GM21786 (cell line): ENCODE measurements around the gene DGKQ.
"Not testable (repeated sequence)": the region's sequence is repeated elsewhere in the genome, so short reads cannot be mapped to it uniquely, and the experiment has no call there.

Experiments
- ATAC-seq: cut with Tn5 transposase; IDR thresholded peaks from one replicate; pipeline ENCODE4 v1.9.1; 2021; ENCODE audit not compliant: unreplicated experiment

DGKQ gene

DNA sequence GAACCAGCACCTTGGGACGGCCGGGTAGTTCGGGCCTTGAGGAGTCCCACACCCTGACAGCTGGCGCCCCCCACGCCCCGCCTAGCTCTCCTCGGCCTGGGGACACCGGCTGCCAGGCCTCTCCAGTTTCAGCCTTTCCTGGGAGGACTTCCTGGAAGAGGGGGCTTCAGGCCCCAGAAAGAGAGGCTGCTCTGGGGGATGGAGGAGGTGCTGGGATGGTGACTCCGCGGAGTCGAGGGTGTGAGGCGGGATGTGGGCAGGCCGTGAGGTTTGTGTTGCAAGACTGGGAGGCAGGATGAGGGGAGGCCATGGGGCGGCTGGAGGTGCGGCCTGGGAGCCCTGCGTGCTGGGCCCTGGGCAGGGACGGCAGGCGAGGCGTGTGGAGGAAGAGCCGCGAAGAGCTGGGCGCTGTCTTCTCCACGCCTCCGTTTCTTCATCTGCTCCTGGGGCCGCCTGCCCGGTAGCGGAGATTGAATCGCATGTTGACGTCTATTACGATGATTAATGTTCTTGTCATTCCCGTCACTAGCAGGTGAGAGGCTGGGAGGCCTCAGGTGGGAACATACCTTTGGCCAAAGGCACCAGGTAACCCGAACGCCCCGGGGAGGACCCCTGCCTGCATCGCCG, 37.1 kb upstream of the DGKQ start:
- ATAC-seq = no peak

DNA sequence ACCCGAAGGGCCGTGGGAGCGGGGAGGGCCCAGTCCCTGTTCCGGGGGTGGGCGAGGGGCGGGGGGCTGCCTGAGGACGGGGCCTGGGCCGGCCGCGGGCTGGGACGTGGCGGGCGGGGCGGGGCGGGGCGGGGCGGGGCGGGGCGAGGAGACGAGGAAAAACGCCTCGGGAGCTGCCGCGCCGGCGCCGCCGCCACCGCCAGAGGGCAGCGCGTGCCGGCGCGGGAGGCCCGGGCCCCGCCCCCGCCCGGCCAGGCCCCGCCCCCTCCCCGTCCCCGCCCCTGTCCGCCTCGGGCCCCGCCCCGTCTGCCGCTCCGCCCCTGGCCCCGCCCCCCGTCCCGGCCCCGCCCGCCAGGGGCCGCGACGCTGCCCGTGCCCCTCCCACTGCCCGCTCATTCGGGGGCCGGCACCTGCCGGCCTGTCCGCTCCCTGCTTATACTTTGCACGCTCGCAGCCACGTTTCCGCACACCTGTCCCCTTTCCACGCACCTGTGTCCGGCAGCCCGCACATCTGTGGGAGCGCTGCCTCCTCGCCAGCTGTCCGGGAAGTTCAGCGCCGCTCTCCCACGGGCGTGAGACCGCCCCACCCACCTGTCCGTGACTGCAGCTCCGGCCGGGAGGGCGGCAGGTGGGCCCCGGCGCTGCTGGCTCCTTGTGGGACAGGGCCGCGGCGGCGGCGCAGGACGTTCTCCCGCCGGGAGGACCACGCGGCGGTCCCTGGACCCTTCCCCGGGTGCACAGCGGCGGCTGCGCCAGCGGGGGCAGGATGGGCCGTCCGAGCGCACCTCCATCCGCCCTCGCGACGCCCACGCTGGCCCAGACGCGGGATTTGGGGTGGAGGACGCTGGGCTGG, 36.4 kb upstream of the DGKQ start:
- ATAC-seq = no peak

DNA sequence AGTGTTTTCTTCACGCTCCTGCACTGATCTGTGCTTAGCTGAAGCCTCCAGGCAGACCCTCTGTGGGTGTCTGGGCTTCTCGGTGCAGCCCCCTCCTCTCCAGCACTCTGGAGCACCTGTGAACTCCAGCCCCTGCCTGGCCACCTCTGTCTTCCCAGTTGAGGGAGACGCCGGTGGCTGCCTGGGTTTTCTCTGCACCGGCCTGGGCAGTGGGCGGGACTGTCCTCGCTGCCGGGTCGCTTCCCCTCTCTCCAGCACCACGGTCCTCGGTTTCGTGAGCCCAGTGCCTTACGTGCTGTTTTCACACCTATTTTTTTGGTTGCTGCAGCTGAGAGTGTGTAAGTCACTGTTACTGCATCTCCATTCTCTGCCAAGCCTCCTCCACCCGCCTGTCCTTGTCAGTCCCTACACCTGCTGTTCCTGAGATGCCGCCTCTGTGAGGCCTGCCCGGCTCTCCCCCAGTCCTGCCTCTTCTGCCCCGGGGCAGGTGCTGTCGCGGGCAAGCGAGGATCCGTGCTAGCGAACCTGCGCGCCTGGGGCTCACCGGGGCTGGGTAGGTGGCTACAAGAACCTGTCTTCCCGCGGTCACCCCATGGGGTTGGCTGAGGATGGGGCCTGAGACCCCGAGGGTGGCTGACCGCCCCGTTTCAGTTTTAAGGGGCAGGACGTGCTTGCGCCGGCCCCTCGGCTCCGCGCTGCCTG, 35.6 kb upstream of the DGKQ start:
- no peak for ATAC-seq

DNA sequence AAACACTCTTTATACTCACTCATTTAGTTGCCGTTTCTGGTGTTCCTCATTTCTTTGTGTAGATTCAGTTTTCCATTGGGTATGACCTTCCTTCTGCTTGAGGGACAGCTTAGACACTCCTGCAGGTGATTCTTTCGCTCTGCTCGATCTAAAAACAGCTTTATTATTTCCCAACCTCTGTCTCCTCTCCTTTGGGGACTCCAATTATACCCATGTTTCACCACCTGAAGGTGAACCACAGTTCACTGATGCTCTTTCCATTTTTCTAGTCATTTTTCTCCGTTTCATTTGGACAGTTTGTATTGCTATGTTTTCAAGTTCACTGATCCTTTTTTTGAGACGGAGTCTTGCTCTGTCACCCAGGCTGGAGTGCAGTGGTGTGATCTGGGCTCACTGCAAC, 33.5 kb upstream of the DGKQ start:
- no peak for ATAC-seq

DNA sequence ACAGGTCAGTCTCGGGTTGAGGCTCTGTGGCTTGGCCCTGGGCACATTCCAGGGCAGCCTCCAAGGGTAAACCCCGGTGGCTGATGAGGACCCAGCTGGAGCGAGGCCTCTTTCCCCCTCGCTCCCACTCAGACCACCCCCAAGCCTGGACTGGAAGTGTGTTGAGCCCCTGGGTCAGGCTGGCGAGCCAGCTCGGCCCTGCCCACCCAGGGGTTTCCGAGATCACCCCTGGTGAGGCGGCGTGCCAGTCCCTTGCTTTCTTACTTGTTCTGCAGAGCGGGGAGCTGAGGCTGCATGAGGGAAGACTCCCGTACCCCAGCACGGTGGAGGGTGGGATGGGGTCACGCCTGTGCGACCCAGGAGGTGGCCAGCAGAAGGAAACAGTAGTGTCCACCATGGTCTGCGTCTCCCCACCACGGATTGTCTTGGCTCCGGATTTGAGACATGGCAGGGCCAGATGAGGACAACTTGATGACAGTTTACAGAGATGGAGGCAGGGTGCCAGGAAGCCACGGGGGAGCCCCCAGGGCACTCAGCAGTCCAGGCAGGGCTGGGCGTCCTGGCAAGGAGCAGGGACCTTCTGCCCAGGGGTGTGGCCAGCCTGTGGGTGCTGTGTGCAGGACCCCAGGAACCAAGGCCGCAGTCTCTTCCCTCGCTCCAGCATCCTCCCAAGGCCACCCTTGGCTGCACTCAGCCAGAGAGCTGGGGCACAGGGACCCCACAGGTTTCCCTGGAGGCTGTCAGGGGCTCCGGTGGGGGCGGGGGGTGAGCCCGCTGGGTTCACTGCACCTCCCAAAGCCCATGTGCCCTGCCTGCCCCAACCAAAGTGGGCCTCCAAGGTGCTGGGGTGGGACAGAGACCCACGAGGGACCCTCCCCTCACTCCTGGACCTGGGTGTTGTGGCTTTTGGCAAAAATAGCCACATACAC, 31.5 kb upstream of the DGKQ start:
- no peak for ATAC-seq

DNA sequence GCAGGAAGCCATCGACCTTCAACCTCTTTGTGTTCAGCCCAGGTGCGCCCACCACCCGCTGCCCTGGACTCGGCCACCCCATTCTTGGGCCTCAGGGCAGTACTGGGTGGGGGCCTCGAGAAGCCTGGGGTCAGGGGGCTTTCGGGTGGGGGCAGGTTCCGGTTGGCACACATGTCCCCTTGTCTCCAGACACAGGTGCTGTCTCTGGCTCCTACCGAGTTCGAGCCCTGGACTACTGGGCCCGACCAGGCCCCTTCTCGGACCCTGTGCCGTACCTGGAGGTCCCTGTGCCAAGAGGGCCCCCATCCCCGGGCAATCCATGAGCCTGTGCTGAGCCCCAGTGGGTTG, 30.7 kb upstream of the DGKQ start:
- ATAC-seq = no peak

DNA sequence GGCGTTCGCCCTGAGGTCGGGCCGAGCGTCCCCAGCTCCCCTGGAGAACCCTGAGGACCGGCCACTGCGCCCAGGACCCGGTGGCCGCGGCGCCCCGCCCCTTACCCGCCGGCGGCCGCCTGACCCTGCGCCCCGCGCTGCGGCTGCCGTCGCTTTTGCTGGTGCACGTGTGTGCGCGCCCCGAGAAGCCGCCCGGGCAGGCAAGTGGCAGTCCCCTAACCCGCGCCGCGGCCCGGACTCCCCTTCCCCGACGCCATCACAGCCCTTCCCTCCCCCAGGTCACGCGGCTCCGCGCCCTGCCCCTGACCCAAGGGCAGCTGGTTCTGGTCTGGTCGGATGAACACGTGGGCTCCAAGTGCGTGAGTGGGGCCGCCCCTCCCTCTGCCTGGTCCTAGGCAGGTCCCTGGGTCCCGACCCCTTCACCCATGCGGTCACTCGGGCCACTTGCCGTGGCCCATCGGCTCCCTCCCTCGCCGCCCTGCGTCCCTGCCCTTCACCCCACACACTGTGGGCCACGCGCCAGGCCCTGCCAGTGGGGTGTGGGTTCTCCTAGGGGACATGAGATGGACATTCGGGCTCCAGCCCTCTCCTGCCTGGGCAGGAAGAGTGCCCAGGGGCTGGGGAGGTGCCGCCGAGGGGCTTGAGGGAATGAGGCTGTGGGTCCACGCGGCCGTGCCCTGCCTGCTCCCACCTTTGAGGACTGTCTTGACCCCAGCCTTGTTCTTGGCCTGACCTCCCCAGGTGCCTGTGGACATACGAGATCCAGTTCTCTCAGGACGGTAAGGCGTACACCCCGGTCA, 30.1 kb upstream of the DGKQ start:
- ATAC-seq = no peak

DNA sequence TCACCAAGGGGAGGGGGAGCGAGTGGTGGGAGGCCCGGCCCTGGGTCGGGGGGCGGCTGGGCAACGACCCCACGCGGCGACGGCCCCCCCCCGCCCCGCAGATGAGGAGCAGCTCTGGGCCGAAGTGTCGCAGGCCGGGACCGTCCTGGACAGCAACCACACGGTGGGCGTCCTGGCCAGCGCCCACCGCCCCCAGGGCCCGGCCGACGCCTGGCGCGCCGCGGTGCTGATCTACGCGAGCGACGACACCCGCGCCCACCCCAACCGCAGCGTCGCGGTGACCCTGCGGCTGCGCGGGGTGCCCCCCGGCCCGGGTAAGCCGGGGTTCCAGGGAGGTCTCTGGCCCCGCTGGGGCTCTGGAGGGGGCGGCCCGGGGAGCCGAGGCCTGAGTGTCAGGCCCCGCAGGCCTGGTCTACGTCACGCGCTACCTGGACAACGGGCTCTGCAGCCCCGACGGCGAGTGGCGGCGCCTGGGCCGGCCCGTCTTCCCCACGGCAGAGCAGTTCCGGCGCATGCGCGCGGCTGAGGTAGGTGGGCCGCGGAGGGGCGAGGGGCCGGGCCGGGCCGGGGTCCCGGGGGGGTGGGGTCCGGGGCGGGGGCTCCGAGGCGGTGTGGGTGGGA, 29.4 kb upstream of the DGKQ start:
- ATAC-seq = no peak

DNA sequence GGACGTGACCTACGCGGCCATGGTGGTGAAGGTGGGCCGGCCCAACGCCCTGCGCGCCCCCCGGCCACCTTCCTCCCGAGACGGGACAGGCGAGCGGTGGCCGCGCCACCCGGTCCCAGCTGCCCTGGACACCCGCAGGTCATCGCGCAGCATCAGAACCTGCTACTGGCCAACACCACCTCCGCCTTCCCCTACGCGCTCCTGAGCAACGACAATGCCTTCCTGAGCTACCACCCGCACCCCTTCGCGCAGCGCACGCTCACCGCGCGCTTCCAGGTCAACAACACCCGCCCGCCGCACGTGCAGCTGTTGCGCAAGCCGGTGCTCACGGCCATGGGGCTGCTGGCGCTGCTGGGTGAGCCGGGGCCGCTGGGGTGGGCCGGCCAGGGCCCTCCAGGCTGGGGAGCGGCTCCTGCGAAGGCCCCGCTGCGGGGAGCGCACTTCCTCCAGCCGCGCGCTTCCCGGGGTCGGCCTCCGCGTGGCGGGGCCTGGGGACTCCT, 28.8 kb upstream of the DGKQ start:
- no peak for ATAC-seq

DNA sequence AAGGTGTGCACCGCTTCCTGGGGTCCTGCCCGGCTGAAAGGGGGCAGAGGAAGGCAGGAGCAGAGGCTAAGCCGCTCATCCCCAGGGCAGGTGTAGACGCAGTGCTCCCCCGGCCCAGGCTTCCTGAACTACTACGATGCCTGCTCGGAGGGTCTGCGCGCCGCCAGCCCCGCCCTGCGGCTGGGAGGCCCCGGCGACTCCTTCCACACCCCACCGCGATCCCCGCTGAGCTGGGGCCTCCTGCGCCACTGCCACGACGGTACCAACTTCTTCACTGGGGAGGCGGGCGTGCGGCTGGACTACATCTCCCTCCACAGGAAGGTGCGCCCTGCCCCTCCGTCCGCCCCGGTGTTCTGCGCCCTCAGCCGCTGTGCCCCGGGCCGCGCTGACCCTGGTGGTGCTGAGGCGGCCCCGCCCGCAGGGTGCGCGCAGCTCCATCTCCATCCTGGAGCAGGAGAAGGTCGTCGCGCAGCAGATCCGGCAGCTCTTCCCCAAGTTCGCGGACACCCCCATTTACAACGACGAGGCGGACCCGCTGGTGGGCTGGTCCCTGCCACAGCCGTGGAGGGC, 28.3 kb upstream of the DGKQ start:
- no peak for ATAC-seq

DNA sequence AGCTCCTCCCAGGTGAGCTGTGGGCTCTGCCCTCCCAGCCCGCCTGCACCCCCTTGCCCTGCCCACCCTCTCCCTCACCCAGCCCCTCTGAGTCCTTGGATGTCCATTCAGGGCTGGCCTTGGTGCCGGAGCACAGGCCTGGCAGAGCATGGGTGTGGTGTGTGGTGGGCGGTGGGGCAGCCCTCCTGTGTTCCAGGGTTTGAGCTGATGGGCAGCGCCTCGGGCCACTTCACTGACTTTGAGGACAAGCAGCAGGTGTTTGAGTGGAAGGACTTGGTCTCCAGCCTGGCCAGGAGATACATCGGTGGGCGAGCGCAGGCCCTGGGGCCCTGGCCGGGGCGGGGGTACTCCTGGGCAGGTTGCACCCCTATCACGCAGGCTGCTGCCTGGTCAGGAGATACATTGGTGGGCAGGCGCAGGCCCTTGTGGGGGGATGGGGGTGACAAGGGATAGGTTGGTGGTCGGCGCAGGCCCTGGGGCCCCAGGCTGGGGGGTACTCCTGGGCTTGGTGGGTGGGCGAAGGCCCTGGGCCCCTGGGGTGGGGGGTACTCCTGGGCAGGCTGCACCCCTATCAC, 27.4 kb upstream of the DGKQ start:
- no peak for ATAC-seq

DNA sequence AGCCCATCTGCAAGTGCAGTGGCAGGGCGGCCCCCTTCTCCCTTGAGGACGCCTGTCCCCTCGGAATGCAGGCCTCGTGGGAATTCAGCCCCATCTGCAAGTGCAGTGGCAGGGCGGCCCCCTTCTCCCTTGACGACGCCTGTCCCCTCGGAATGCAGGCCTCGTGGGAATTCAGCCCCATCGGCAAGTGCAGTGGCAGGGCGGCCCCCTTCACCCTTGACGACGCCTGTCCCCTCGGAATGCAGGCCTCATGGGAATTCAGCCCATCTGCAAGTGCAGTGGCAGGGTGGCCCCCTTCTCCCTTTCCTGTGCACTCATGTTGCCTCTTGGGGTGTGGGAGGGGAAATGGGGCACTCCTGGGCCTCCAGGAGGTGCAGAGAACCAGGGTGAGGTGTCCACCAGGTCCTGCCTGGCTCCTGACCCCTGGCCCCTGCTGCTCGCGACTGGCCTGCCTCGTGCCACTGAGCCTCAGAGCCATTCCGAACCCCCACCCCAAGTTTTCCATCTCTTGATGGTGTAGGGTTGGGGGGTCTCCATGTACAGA, 26.6 kb upstream of the DGKQ start:
- ATAC-seq = no peak

DNA sequence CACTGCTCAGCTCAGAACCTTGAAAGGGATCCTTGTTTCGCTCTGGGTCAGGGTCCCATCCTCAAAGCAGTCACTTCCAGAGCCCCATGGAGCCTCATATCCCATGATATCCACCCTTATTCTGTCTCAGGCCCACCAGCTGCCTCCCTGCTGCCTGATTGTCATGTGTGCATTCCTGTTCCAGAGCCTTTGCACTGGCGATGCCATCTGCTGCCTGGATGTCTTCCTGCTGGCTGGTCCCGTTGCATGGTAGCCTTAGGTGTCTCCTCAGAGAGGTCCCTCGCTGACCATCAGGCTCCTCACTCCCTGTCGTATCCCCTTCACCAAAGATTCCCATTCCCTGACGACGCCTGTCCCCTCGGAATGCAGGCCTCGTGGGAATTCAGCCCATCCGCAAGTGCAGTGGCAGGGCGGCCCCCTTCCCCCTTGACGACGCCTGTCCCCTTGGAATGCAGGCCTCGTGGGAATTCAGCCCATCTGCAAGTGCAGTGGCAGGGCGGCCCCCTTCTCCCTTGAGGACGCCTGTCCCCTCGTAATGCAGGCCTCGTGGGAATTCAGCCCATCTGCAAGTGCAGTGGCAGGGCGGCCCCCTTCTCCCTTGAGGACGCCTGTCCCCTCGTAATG, 26.0 kb upstream of the DGKQ start:
- ATAC-seq = not testable (repeated sequence)

DNA sequence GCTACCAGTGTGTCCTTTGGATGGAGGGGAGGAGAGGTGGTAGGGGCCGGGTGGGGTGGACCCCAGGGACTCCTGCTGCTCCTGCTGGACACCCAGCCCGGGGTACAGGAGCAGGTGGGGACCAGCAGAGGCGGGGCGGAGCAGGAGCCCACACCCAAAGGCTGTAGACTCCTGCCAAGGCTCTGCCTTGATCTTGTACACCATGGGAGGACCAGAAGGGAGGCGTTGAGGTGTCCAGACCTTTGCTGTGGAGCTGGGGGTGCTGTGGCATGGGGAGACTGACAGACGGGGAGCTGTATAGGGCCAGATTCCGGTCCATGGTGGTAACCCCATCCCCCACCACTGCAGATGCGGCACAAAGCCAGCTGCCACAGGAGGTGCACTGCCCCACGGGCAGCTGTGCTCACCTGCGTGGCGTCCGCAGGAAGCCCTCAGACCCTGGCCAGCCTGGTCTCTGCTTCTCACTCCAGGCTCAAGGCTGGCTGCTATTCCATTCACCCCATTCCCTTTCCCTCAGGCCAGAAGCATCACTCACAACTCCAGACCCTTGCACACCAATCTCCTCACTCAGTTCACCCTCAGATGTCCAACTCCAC, 24.8 kb upstream of the DGKQ start:
- ATAC-seq = no peak

DNA sequence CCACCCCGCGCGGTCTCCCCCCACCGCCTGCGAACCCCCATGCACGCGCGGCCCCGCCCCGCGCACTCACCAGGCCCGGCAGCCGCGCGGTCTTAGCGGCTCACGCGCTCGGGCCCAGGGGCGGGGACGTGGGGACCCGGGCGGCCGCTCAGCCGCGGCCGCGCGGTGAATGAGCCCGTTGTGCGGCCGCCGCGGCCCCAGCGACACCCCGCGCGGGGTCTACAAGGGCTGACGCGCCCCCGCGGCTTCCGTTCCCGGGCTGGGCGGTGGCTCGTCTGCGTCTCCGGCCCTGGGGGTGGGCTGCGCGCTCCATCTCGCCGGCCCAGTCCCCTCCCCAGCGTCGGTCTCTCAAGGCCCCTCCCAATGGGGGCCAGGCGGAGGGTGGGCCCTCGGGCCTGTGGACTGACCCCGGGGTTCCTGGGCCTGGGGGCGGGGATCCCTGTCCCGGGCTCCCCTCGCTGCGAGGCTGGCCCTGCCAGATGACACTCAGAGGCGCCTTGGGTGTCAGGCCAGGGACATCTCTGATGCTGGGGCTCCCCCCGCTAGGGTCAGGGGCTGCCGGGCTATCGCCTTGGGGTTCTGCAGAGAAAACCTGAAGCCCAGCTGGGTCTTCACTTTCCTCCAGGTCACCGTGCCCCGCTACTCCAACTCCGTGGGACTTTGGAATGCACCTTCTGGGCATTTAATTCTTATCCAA, 24.2 kb upstream of the DGKQ start:
- no peak for ATAC-seq

DNA sequence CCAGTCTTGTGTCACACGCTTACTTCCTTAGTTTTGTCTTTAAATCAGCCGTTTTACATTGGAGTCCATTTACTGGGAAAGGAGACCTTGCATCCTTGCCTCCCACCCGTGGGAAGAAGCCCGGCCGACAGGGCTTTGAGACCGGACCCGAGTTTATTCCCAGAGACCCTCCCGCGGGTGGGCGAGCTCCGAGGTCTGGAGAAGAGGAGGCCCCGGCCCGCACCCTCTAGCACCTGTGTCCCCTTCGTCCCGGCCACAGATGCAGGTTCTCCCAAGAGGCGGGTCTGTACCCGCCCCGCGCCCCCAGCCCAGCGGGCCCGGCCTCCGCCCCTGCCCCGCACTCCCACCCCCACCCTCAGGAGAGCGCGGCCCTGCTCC, 23.6 kb upstream of the DGKQ start:
- no peak for ATAC-seq
